Measurements from ENCODE around the gene INSC.
"Not testable (repeated sequence)": the region's sequence is repeated elsewhere in the genome, so short reads cannot be mapped to it uniquely, and the experiment has no call there.

Gene INSC, protein sequence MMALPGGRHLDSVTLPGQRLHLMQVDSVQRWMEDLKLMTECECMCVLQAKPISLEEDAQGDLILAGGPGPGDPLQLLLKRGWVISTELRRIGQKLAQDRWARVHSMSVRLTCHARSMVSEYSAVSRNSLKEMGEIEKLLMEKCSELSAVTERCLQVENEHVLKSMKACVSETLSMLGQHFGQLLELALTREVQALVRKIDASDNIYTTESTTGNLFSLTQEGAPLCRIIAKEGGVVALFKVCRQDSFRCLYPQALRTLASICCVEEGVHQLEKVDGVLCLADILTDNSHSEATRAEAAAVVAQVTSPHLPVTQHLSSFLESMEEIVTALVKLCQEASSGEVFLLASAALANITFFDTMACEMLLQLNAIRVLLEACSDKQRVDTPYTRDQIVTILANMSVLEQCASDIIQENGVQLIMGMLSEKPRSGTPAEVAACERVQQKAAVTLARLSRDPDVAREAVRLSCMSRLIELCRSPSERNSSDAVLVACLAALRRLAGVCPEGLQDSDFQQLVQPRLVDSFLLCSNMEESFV

DNA sequence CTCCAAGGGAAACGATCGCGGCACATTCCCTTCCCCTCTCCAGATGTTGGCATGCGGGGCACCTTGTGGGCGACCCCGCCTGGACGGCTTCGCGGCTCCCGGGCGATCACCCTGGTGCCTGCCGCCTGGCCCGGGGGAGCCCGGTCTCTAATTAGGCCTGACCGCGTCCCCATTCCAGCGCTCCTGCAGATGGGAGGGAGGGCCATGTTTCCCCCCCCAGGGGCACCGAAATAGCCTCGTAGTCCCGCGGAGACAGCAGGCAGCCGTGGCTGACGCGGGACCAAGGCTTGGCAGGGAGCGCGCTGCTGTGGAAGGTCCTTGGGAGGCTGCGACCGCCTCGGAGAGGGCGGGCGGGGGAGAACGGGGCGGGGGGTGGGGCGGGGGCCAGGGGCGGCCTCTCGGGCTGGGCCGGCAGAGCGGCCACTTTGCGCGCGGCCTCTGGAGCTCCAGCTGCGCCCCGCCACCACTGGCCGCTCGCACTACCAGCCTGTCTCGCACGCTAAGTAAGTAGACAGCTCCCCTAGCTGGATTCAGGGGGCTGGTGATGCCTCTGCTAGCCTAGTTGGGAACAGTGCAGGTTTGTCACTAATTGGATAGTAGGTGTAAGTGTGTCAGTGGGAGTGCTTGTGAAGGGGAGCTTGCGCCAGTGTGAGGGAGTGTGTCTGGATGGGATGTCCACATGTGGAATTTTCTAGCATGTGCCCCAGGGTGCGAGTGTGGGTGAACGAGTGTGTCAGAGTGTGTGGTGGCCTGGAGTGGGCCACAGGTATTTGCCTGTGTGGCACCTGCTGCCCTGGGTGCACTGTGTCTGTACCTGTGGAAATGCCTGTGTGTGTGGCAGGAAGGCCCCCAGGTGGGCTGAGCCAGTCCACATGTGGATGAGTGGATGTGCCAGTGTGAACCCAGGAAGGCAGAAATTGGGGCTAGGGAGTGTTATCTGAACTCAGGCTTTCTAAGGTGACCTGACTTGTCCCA is at the start of gene INSC:
INSC (plus strand) TSS at position 423 of the 975 bp plus-strand sequence. CDS start 34,252 bp downstream, outside the sequence.
- peak in 1 of 56 donors; percentile 5 for DNase-seq

DNA sequence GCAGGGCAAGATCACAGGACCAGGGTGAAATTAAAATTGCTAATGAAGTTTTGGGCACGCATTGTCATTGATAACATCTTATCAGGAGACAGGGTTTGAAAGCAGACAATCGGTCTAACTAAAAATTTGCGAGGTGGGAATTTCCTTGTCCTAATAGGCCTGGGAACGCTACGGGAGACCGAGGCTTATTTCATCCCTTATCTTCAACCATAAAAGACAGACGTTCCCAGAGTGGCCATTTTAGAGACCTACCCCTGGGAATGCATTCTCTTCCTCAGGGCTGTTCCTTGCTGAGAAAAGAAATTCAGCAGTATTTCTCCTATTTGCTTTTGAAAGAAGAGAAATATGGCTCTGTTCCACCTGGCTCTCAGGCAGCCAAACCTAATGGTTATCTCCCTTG is 45.0 kb upstream of the INSC start:
- not testable (repeated sequence) for DNase-seq

DNA sequence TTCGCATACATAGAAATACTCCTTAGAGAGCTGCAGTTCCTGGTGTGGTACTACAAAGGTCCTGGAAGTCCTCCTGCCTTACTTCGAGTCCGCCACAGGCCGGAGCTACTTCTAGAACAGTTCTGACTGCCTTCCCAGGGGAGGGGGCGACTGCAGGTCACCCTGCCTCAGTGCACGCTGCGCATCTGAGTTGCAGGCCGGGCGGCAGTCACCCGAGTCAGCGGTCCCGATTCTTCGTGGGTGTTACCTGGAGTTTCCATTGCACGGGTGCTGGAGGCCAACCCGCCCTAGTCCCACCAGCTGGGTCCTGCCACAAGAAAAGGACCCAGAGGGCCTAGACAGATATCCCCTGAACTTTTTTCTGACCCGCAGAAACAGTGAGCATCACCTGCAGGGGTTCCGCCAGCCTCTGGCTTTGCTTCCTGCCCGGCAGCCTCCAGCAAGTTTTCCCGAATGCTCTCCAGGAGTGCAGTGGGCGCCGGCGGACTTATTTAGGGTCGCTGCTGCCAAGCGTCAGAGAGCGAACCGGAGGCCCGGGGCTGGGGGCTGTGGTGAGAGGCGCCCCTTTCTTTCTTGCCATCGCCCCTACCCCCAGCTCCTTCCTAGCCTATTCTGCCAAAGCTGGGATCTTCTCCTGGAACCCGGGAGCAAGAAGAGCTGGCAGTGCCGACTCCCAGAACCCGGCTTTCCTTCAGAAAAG is 43.0 kb upstream of the INSC start:
- no peak for DNase-seq

DNA sequence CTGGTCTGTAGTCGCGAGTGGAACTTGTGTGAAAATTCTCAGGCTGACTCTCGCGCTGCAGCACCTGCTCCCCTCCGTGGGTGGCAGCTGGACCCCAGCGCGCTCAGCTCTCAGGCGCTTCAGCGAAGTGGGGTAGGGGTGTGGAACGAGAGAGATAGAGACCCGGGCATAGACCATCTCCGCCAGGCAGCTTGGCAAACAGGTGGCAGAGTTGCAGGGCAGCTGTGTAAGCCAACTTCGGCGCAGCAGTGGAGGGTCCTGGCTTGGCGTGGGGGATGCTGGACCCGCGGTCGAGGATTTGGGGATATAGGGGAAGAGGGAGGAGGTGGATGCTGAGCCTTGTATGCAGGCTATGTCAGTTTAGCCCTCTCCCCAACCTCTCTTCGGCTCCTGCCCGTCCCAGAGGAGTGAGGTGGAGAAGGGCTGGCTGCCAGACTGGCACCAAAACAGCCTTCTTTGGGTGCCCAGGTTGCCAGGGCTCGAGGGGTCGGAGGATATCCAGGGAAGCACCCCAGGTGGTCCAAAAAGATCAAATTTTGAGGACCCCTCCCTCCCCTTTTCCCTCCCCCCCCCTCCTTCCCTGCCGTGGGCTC is 42.1 kb upstream of the INSC start:
- DNase-seq, result no peak

DNA sequence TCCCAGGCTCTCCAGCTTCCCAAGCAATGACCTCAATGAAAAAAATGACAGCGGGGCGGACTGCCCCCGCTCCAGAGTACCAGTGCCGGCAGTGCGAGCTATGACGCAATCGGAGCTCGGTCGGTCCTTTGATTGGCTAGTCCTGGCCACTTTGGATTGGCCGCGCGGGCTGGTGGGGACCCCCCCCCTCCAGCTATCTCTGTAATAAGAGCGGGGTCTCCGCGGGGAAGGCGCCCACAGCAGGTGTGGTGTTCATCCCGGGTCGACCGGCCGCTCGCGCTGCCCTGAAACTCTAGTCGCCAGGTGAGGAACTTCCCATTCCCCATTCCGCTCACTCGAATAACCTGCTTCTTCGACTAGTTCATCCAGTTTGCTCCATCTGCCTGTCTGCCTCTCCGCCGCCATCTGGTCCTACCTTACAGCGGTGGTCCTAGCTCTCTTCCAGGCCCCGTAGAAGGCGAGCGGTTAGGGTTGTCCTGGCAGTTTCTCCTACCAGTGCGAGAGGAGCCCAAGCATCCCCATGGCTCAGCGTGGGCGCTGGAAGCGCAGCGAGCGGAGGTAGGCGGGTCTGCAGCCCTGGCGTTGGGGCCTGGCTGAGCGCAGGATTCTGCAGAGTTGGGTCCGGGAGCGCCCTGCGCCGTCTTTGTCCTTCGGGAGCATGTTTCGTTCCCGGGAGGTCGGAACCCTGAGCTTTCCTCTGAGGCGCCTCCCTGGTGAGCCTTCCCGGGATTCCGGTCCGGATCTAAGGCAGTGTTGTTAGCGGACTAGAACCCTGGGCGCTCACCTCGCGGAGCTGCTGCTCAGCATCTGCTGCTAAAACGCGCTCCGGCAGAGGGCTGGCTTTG is 41.1 kb upstream of the INSC start, which contains the start of gene CALCB:
CALCB (plus strand) TSS at position 233 of the 845 bp plus-strand sequence. CDS start 1,126 bp downstream, outside the sequence.
- peak in 2 of 56 donors; percentile 15 to 32 for DNase-seq

DNA sequence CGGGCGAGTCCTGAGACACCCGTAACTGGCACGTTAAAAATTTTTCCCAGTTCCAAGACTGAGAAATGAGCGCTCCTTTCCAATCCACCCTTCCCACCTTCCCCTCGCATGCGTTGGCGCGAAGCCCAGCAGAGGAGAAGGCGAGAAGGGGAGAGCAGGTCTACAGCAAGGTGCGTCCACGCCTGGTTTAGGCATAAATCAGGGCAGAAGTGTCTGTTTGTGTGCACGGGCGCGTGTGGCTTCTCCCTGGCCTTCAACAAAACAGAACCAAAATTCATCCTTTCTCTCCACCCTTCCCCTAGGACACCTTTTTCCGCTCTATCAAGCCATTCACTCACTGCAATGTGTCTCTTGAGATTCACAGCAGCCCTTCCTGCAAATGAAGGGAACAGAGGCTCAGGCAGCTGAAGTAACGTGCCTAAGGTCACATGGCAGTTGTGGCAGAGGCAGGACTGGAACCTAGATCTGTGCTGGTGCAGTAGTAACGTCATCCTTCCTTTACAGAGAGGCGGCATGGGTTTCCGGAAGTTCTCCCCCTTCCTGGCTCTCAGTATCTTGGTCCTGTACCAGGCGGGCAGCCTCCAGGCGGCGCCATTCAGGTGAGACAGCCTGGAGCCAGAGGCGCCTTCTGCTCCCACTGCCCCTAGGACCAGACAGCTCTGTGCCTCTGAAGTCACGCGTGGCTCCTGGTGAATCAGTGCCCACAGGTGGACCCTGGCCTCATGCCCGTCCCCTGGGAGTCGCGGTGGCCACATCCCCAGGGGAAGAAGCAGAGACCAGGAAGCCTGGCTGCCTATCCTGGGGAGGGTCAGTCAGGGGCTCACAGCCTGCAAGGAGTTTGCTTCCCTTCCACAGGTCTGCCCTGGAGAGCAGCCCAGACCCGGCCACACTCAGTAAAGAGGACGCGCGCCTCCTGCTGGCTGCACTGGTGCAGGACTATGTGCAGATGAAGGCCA is 40.2 kb upstream of the INSC start:
- peak in 46 of 56 donors; percentile 7 to 82 (median 38) for DNase-seq

DNA sequence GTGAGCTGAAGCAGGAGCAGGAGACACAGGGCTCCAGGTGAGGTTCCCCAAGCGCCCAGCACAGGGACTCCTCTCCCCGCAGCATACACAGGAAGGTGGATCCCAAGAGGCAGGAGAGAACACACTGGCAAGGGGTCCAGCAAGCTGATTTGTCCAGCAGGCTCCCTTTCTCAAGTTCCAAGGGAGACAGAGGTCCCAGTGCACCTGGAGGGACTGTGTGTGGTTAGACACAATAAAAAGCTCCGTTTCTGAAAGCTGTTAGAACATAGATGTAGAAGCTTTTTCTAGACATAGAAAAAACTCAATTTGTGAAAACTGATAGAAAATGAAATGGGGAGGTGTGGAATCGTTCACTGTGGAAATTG is 39.6 kb upstream of the INSC start:
- DNase-seq, result no peak

DNA sequence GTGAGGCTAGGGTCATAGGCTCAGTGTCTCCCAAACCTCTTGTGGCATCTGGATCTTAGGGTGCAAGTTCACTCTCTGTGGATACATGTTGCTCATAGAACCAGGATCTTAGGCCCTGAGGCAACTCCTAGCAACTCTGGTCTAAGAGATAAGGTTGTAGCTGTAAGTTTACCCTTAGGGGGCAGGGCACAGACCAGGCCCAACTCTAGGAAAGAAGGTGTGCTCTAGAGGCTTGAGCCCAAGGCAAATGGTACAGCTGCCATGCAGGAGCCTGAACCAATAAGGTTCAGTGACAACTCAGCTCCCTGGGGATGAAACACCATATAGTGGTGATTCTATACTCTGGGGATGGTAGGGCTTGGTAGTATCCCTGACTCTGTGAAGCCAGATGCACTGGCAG is 23.5 kb upstream of the INSC start:
- no peak for DNase-seq

DNA sequence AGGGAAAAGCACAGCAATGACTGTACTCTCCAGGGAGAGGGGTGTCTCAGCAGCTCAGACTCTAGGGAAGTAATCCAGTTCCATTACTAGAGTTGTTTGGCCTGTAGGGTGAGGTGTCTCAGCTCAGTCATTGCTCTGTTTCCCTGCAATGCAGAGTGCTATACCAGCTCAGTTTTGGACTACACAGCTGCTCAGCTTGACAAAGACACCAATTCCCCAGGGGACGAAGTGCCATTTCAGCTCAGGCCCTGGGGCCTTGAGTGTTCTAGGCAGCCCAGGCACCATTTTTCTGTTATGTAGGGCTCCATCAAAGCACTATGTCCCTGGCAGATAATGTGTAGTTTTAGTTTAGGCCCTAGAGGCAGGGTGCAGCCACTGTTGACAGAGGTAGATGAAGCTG is 23.1 kb upstream of the INSC start:
- no peak for DNase-seq

DNA sequence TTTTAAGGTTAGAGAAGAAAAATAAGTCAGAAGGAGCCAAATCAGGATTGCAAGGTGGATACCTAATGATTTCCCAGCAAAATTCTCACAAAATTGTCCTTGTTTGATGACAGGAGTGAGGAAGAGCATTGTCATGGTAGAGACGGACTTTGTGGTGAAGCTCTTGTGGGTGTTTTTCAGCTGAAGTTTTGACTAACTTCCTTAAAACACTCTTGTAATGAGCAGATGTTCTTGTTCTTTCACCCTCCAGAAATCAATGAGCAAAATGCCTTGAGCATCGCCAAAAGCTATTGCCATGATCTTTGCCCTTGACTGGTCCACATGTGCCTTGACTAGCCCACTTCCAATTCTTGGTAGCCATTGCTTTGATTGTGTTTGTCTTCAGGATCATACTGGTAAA is 21.3 kb upstream of the INSC start:
- no peak for DNase-seq

DNA sequence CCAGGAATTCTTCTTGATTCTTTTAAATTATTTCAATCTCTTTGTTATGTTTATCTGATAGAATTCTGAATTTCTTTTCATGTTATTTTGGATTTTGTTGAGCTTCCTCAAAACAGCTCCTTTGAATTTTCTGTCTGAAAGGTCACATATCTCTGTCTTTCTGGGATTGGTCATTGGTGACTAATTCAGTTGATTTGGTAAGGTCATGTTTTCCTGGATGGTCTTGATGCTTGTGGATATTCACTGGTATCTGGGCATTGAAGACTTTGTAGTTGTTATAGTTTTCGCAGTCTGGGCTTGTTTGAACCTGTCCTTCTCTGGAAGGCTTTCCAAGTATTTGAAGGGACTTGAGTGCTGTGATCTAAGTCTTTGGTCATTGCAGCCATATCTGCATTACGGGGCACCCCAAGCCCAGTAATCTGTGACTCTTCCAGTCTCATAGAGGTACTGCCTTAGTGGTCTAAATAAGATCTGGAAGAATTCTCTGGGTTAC is 18.9 kb upstream of the INSC start:
- no peak for DNase-seq

DNA sequence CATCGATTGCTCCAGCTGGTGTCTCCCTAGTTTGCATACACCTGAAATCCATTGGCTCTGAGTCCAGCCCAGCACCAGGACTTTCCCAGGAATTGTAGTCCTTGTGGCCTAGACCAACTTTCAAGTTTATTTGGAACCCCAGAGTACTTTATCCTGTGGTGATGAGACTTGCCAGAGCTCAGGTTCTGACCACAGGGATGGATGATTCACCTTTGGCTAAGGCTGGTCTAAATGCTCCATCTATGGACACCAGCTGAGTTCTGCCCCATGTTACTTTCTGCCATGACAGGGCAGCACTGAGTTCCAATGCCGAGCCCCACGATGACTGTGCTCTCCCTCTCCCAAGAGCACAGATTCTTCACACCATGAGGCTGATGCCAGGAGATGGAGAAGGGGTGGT is 17.3 kb upstream of the INSC start:
- no peak for DNase-seq

DNA sequence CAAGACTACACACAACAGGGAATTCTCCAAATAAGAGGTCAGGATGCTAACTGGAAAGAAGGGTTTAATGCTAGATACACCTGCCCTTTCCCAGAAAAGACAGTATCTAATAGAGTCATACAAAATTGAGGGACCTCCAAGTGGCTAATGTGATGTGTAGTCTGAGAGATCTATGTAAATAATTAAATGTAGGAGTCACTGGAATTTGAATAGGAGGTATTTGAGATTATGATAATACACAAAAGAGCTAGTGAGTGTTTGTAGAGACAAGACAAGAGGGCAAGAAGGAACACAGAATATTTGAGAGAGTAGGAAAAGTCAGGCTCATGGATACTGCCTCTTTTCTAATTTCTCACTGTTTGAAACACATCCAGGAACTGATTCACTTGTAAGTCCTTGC is 15.5 kb upstream of the INSC start:
- DNase-seq, result no peak

DNA sequence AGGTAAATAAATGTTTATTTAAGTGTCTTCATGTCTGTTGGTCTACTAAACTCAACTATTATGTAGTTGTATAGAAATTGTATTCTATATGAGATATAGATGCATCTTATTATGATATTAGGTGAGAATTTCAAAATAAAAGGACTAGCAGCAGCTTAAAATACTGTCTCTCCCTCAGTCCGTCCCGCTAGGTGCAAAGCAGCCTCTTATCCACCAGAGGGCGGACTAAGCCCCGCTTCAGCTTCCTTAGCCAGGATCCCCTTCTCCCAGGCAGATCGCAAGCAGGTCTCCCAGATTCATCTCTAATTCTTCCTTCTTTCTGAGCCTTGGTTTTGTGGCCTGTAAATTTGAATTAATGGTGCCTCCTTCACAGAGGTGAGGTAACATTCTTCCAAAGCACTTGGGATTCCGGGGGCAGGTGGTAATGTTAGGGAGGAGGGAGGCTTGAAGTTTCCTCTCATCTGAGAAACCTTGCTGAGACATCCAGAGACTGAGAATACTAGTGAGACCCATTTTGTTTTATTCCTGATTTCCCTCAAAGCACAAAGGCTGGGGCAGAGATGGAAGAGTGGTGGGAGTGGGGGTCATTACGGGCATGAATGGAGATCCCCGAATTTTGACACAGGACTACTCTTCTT is 13.5 kb upstream of the INSC start:
- peak in 35 of 56 donors; percentile 4 to 73 (median 35) for DNase-seq

DNA sequence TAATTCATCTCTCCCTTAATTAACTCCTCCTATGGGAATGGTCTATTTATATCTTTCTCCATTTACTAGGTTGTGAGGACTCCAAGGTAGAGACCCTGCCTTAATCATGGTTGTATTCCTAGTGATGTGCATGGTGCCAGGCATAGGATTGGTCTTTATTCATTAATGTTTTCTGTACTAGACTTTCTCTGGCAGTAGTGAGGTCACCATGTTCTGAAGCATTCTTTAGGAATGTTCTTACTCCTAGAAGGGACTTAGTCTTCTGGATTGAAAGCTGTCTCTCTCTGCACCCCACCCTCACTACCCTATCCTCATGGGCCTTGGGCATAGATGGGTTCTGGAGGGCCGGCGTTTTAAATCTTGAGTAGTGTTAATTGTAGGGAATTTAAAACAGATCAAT is 10.6 kb upstream of the INSC start:
- DNase-seq, result no peak

DNA sequence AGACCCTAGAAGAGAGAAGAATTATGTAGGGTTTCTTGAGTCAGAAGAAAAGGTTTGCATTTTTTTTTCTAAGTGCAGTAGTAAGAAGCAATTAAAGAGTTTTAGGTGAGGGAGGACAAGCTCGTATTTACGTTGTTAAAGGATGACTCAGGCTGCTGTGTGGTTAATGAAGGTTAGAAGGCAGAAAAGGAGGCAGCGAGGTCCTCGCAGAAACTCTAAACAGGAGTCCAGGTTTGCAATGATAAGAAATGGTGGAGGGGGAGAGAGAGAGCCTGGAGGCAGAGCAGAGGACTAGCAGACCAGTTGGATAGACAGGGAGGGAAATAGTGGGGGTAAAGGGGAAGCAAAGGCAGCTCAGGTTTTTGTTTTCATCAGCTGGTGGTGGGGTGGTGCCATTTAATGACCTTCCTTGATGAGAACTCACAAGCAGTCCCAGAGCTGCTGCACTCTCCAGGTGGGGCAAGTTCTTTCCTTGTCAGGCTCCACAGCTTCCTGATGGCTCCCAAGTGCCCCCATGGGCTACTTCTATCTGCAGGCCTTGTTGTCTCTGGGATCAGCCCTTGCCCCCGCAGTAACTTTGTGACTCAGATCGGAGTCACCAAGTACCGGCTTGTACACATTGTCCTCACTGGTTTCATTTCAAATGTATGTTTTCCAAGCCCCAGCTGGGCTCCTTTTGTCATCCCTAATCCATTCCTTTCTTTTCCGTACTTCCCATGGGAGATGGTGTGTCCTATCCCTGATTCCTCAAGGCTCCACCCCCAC is 8.3 kb upstream of the INSC start:
- no peak for DNase-seq
